Kidney (tissue), 14 donors: ENCODE results near the gene MN1. TPM values are rescaled to one million over a fixed set of nuclear protein-coding genes. Genes with fewer than 3 reads are reported as not detected.
A peak's percentile ranks its signal among the peaks of the same experiment; 100 is the strongest.

Experiments
- DNase-seq, 5 donors: peaks; one replicate each; pipeline ENCODE4 v3.0.0-alpha.2; 2013 to 2020
- FAIRE-seq: peaks from 2 replicates; lab custom pipeline; 2012; peaks lifted over from hg19 to GRCh38; lab: Jason Lieb, UNC
- H3K27ac ChIP-seq, 2 donors: one replicate each; pipeline ENCODE4 v1.7.0; 2013; ENCODE audit warnings: low read depth in 2 of 2, low read length in 2 of 2, inconsistent platforms in 1 of 2
- H3K27me3 ChIP-seq: one replicate; pipeline ENCODE4 v1.7.1; 2013; ENCODE audit warnings: low read length, inconsistent platforms; ENCODE audit not compliant: control insufficient read depth, insufficient read depth
- H3K36me3 ChIP-seq, 3 donors: one replicate each; pipeline versions ENCODE4 v1.7.0 to v1.7.1; 2013; ENCODE audit warnings: low read length in 3 of 3, control low read depth in 1 of 3, inconsistent platforms in 1 of 3; ENCODE audit not compliant: insufficient read depth in 3 of 3, control insufficient read depth in 2 of 3
- H3K4me1 ChIP-seq, 3 donors: one replicate each; pipeline versions ENCODE4 v1.7.0 to v1.7.1; 2013; ENCODE audit warnings: low read length in 3 of 3, inconsistent platforms in 1 of 3, low read depth in 1 of 3; ENCODE audit not compliant: control insufficient read depth in 2 of 3, insufficient read depth in 2 of 3
- H3K4me3 ChIP-seq, 3 donors: one replicate each; pipeline versions ENCODE4 v1.7.0 to v1.8.1; 2013; ENCODE audit warnings: low read length in 3 of 3, control low read depth in 1 of 3, inconsistent platforms in 1 of 3
- H3K9ac ChIP-seq, 3 donors: one replicate each; pipeline versions ENCODE4 v1.7.0 to v1.7.1; 2013; ENCODE audit warnings: low read length in 3 of 3, control low read depth in 1 of 3, inconsistent platforms in 1 of 3
- H3K9me3 ChIP-seq, 3 donors: one replicate each; pipeline versions ENCODE4 v1.7.0 to v1.7.1; 2013; ENCODE audit warnings: low read length in 3 of 3, control low read depth in 1 of 3, inconsistent platforms in 1 of 3; ENCODE audit not compliant: control insufficient read depth in 2 of 3, insufficient read depth in 1 of 3
- intact Hi-C: fragments of 100-400 bp; cut with DNase I; formaldehyde crosslinking; loops from one replicate; pipeline ENCODE4 v1.11.1; 2022
- polyA plus RNA-seq: library from polyadenylated mRNA; stranded (reverse); fragments of 350-450 nt; fragmentation: Illumina TruSeq; extraction: RNeasy Lipid Tissue Mini Kit (QIAGEN cat#74804); gene quantifications from one replicate; pipeline ENCODE4 v1.2.3, GENCODE V29; 2014; ENCODE audit warnings: low read depth, low replicate concordance; ENCODE audit not compliant: insufficient read depth
- total RNA-seq: library from RNA; stranded (reverse); fragmentation: NEBNext Ultra II Directional; extraction: Animal tissue kit (Norgen Biotek cat#: 25700); gene quantifications from one replicate; pipeline ENCODE4 v1.2.1, GENCODE V29; 2021
- TF ChIP-seq, protein P1 (sequence below): IDR thresholded peaks from 3 replicates; pipeline ENCODE4 v1.5.1; 2012; ENCODE audit warnings: mild to moderate bottlenecking, moderate library complexity, borderline replicate concordance; ENCODE audit not compliant: insufficient read depth; ENCODE audit errors: extremely low read depth
- donor health status: control.
- donor health status: control.
- donor health status: control.
- donor health status: control.
- donor health status: control.
- donor health status: DM: yes; HTN: yes; CAD: no.
- donor health status: Normal renal cell carcinoma (clear cell type).

The MN1 gene
- total and polyA plus RNA-seq, 2 donors from 2014 or later: 0.92 to 3.2 TPM

DNA sequence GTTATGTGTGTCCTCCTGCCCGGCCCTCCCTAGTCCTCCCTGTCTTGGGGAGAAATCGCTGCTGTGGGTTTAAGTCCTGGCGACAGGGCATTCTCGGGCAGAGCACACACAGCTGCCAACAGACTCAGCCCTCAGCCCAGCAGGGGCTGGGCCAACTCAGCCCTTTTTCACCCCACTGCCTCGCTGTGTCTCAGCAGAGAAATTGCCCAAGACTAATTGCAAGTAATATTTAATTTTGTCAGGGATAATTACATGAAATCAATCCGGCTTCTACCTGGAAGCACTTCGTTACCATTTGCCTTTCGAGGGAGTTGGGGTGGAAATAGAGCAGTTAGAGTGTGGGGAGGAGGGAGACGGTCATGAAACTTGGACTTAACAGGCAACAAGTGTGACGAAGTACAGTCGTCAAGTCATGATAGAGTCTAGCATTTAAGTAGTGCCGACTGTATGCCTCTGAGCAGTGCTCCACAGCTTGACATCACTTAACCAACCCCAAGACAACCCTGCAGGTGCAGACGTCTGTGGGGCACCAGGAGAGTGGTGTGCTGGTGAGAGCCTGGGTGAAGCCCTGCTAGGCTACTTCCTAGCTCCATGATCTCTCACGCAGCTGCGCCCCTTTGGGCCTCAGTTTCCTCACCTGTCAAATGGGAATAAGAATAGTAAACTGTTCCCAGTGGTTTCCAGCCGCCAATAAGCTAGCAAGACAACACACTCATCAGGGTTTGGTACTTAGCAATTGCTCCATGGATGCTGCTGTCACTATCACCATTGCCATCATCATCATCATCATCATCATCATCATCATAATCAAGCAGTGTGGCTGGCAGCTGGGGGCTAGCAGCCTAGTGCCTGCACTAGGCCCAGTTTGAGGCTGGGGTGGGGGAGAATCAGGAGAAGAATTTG is 29.2 kb downstream of the MN1 start:
- Histone ChIP-seq H3K9ac (no peak overlapping the region), H3K4me3 (no peak overlapping the region), H3K36me3 (no peaks in the 10 kb centered on the region), H3K4me1 (peaks cover 0 to 5% (median 0%) of the 10 kb centered on the region in 3 donors), H3K27me3 (no peaks in the 10 kb centered on the region), H3K9me3 (no peaks in the 10 kb centered on the region), H3K27ac (no peak overlapping the region)
- FAIRE-seq (no peak), DNase-seq (peak in 2 of 5 donors; percentile 68 to 80)
- TF ChIP-seq, protein P1, sequence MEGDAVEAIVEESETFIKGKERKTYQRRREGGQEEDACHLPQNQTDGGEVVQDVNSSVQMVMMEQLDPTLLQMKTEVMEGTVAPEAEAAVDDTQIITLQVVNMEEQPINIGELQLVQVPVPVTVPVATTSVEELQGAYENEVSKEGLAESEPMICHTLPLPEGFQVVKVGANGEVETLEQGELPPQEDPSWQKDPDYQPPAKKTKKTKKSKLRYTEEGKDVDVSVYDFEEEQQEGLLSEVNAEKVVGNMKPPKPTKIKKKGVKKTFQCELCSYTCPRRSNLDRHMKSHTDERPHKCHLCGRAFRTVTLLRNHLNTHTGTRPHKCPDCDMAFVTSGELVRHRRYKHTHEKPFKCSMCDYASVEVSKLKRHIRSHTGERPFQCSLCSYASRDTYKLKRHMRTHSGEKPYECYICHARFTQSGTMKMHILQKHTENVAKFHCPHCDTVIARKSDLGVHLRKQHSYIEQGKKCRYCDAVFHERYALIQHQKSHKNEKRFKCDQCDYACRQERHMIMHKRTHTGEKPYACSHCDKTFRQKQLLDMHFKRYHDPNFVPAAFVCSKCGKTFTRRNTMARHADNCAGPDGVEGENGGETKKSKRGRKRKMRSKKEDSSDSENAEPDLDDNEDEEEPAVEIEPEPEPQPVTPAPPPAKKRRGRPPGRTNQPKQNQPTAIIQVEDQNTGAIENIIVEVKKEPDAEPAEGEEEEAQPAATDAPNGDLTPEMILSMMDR: no peak
- intact Hi-C loops: no loop called here

DNA sequence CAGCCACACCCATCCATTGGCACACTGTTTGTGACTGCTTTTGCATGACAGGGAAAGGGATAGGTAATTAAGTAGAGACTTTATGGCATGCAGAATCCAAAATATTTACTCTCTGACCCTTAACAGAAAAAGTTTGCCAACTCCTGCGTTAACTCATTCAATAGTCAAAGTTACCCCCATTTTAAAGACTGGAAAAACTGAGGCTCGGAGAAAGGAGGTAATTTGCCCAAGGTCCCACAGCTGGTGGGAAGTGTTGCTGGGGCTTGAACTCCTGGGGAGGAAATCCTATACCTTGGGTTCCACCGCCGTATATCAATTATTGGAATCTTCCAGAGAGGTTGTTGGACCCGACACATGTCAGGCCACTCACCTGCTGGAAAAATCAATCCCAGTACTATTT is 29.9 kb downstream of the MN1 start:
- Histone ChIP-seq H3K9ac (no peak overlapping the region), H3K9me3 (no peaks in the 10 kb centered on the region), H3K36me3 (no peaks in the 10 kb centered on the region), H3K4me1 (peaks cover 0 to 5% (median 0%) of the 10 kb centered on the region in 3 donors), H3K27me3 (no peaks in the 10 kb centered on the region), H3K27ac (no peak overlapping the region), H3K4me3 (no peak overlapping the region)
- TF ChIP-seq, protein P1: no peak
- DNase-seq (no peak), FAIRE-seq (no peak)
- intact Hi-C loops: no loop called here

DNA sequence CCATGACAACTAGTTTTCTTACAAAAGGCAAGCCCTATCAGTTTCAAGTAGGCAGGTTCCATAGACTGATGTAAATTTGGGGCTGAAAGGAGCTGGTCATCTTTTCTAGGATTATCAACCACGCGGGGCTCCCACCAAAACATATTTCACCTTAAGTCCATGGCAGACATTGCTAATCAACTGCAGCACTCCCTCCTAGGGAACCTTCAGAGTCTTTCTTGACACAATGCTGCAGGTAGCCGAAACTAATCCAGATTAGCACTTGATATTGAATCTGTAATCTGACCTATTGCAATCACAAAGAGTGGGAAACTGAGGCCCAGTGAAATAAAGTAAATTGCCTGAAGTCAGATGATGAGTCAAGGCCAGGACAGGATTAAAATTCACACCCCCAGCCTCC is 32.5 kb downstream of the MN1 start:
- FAIRE-seq: no peak
- TF ChIP-seq, protein P1: no peak
- Histone ChIP-seq H3K9ac (no peak overlapping the region), H3K4me3 (no peak overlapping the region), H3K9me3 (no peaks in the 10 kb centered on the region), H3K27me3 (no peaks in the 10 kb centered on the region), H3K27ac (no peak overlapping the region), H3K4me1 (no peaks in the 10 kb centered on the region), H3K36me3 (no peaks in the 10 kb centered on the region)
- no peak for DNase-seq
- intact Hi-C loops: no loop called here
